Lung microvascular endothelial cell (primary cell): ENCODE measurements around the gene SOS2. TPM values are rescaled to one million over a fixed set of nuclear protein-coding genes. Genes with fewer than 3 reads are reported as not detected.
"Not testable (repeated sequence)": the region's sequence is repeated elsewhere in the genome, so short reads cannot be mapped to it uniquely, and the experiment has no call there.

ENCODE experiments used
- DNase-seq, 2 donors: peaks; one replicate each; pipeline versions ENCODE4 v3.0.0 to v3.0.0-alpha.2; 2010; ENCODE audit warnings: low read depth in 2 of 2
- total RNA-seq: library from RNA; depleted of rRNA; stranded (reverse); fragments of >200 nt; gene quantifications from 2 replicates; pipeline ENCODE4 v1.2.1, GENCODE V29; 2014

The SOS2 gene
- total RNA-seq, 1 donor from 2014 or later, result 28.8 TPM

- no peak for DNase-seq
These were observed 3.1 kb downstream of the SOS2 start for GRCh38 chr14:50228313-50228712.

DNA sequence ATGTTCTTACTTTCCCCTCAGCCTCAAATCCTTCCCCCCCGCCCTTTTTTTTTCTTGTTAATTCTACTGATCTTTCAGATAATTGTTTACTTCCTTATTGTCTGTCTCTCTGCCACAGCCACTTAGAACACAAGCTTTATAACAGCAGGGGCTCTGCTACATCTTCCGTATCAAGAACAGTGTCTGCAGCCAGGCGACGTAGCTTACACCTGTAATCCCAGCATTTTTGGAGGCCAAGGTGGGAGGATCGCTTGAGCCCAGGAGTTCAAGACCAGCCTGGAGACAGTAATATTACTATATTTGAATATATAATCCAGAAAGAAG is 5.4 kb downstream of the SOS2 start:
- DNase-seq, result no peak

GRCh38 chr14:50225067-50225973 is 6.1 kb downstream of the SOS2 start:
- peak; percentile 61 to 78 for DNase-seq

GRCh38 chr14:50222055-50222613 is 9.2 kb downstream of the SOS2 start:
- no peak for DNase-seq

GRCh38 chr14:50218501-50218900 is 12.9 kb downstream of the SOS2 start:
- no peak for DNase-seq

GRCh38 chr14:50215416-50215815 is 16.0 kb downstream of the SOS2 start:
- DNase-seq, result no peak

DNA sequence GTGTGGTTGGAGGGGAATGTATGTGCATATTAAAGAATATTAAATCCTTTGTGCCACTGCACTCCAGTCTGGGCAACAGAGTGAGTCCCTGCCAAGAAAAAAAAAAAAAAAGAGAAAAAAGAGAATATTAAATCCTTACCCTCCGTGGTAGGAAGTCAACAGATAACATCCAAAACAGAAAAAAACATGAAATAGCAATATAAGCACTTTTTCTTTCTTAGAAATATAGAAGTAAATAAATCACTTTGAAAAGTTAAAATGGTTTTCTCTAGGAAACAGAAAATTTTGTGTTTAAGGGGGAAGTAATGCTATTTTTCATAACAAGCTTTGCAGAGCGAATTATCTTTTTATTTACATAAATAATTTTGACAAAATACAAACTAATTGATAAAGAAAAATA is 17.6 kb downstream of the SOS2 start:
- DNase-seq, result no peak

GRCh38 chr14:50212726-50213125 is 18.7 kb downstream of the SOS2 start:
- DNase-seq, result no peak

- DNase-seq, result no peak
These were observed 21.3 kb downstream of the SOS2 start for GRCh38 chr14:50210074-50210473.

GRCh38 chr14:50198499-50198898 is 32.9 kb downstream of the SOS2 start:
- no peak for DNase-seq

- DNase-seq, result no peak
These were observed 39.9 kb downstream of the SOS2 start for GRCh38 chr14:50191499-50191898.

DNA sequence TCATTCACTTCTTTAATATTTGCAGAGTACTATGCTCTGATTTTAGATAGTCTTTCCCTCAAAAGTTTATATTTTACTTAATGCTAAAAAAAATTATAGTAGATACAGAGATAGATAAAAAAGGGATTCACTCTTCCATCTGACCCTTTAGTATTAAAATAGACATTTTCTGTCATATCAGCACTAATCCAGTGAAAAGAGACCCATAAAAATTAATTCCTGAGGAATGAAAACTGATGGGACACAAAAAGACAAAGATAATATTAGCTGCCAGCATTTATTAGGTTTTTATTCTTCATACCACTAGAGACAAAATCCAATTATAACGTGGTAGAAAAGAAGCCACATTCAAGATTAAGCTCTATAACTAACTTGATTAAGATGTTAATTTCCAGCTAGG is 45.3 kb downstream of the SOS2 start:
- DNase-seq, result no peak

GRCh38 chr14:50173891-50174290 is 57.5 kb downstream of the SOS2 start:
- DNase-seq, result no peak

DNA sequence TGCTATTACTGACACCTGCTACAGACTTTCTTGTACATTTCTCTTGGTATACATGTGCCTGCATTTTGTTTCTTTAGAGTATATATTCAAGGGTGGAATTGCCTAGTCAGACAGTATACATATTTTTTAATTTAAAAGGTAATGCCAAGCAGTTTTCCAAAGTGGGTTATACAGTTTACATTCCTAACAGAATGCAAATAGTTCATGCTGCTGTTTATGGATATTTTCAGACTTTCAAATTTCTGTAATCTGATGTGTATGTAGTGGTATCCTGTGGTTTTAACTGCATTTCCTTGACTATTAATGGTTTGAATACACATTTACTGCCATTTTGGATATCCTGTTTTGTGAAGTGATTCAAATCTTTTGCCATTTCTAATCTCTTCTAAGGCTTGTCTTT is 59.5 kb downstream of the SOS2 start:
- DNase-seq, result no peak

DNA sequence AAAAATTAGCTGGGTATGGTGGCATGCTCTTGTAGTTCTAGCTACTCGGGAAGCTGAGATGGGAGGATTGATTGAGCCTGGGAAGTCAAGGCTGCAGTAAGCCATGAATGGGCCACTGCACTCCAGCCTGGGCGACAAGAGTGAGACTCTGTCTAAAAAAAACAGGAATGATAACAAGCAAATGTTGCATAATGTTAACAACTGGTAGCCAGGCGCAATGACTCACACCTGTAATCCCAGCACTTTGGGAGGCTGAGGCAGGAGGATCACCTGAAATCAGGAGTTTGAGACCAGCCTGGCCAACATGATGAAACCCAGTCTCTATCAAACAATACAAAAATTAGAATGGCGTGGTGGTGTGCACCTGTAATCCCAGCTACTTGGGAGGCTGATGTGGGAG is 64.0 kb downstream of the SOS2 start:
- DNase-seq, result not testable (repeated sequence)

- no peak for DNase-seq
These were observed 75.3 kb downstream of the SOS2 start for GRCh38 chr14:50156111-50156510.

- no peak for DNase-seq
These were observed 82.6 kb downstream of the SOS2 start for GRCh38 chr14:50148799-50149198.

GRCh38 chr14:50139192-50139591 is 92.2 kb downstream of the SOS2 start:
- DNase-seq, result no peak

- DNase-seq, result no peak
These were observed 103.6 kb downstream of the SOS2 start for GRCh38 chr14:50127802-50128201.

- DNase-seq, result no peak
These were observed 108.3 kb downstream of the SOS2 start for GRCh38 chr14:50123062-50123461.

DNA sequence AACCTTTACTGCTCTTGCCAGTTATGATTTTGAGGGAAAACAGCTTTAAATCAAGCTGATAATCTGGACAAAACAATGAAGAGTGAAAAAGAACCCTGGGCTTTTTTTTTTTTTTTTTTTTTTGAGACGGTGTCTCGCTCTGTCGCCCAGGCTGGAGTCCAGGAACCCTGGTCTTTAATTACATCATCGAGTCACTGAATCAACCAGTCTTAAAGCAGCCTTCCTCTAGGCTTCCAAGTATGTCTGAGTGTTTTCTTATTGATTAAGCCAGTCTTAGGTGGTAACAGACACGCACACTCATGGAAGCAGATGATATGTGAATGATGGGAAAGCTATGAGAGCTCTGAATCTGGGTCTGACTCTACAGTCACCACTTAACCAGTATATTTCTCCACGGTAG is 109.1 kb downstream of the SOS2 start:
- no peak for DNase-seq

GRCh38 chr14:50121486-50121885 is 109.9 kb downstream of the SOS2 start:
- DNase-seq, result peak in 1 of 2 donors; percentile 7

DNA sequence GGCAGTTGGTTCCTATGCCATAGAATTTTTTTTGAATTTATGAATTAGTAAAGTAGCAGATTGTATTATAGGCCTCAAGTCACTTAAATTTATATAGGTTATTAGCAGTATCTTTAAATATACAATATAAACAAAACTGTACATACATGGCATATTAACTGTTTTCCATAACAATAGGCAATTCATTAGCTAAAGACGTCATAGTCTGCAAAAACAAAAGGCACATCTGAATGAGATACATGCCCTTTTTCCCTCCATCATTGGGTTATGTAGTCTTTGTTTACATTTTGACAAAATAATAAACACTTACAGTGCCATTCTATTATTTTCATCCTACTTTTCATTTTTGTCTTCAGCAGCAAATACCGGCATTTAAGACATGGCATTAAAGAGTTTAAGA is 113.9 kb downstream of the SOS2 start:
- peak in 1 of 2 donors; percentile 7 for DNase-seq
